ENCODE data around the gene PHF21A.

Gene PHF21A

GRCh38 chr11:45927332-45927683 is 193.9 kb downstream of the PHF21A start:
- no peaks in the 10 kb centered on the region for H3K9me3 ChIP-seq (ENCODE audit: severe bottlenecking)
- ATAC-seq (ENCODE audit: low read depth), result no peak
- H3K4me1 ChIP-seq (ENCODE audit: insufficient read depth, poor library complexity, severe bottlenecking), result peaks cover 44% of the 10 kb centered on the region
- DNase-seq (ENCODE audit: low spot score), result peak; percentile 48
- H3K4me3 ChIP-seq (ENCODE audit: severe bottlenecking), result no peak overlapping the region
- no peaks in the 10 kb centered on the region for H3K27me3 ChIP-seq (ENCODE audit: insufficient read depth, poor library complexity, severe bottlenecking)
- no peak for TF ChIP-seq CTCF (IDR thresholded peaks at IDR 0.05; ENCODE audit: poor library complexity, severe bottlenecking)
- H3K27ac ChIP-seq (ENCODE audit: poor library complexity, severe bottlenecking), result peak overlapping the region; percentile 95
- H3K36me3 ChIP-seq (ENCODE audit: low read depth), result peaks cover 33% of the 10 kb centered on the region

- peak overlapping the region; percentile 95 for H3K27ac ChIP-seq (ENCODE audit: poor library complexity, severe bottlenecking)
- DNase-seq (ENCODE audit: low spot score), result peak; percentile 46
- TF ChIP-seq CTCF (IDR thresholded peaks at IDR 0.05; ENCODE audit: poor library complexity, severe bottlenecking), result no peak
Observed at GRCh38 chr11:45926536-45927331, 194.5 kb downstream of the PHF21A start.

GRCh38 chr11:45926001-45926401 is 195.3 kb downstream of the PHF21A start:
- DNase-seq (ENCODE audit: low spot score), result peak; percentile 51
- no peak for TF ChIP-seq CTCF (IDR thresholded peaks at IDR 0.05; ENCODE audit: poor library complexity, severe bottlenecking)
- Histone ChIP-seq H3K9me3 (ENCODE audit: severe bottlenecking) (no peaks in the 10 kb centered on the region), H3K36me3 (ENCODE audit: low read depth) (peaks cover 33% of the 10 kb centered on the region), H3K27ac (ENCODE audit: poor library complexity, severe bottlenecking) (peak overlapping the region; percentile 95), H3K4me1 (ENCODE audit: insufficient read depth, poor library complexity, severe bottlenecking) (peaks cover 31% of the 10 kb centered on the region), H3K4me3 (ENCODE audit: severe bottlenecking) (no peak overlapping the region), H3K27me3 (ENCODE audit: insufficient read depth, poor library complexity, severe bottlenecking) (no peaks in the 10 kb centered on the region)
- no peak for ATAC-seq (ENCODE audit: low read depth)

More at GRCh38 chr11:45926536-45927331, 194.5 kb downstream of the PHF21A start:
- Histone ChIP-seq H3K36me3 (ENCODE audit: low read depth) (peaks cover 33% of the 10 kb centered on the region), H3K4me3 (ENCODE audit: severe bottlenecking) (no peak overlapping the region), H3K27me3 (ENCODE audit: insufficient read depth, poor library complexity, severe bottlenecking) (no peaks in the 10 kb centered on the region), H3K9me3 (ENCODE audit: severe bottlenecking) (no peaks in the 10 kb centered on the region), H3K4me1 (ENCODE audit: insufficient read depth, poor library complexity, severe bottlenecking) (peaks cover 38% of the 10 kb centered on the region)
- ATAC-seq (ENCODE audit: low read depth), result no peak

- ATAC-seq (ENCODE audit: low read depth), result no peak
- DNase-seq (ENCODE audit: low spot score), result no peak
- Histone ChIP-seq H3K9me3 (ENCODE audit: severe bottlenecking) (no peaks in the 10 kb centered on the region), H3K36me3 (ENCODE audit: low read depth) (peaks cover 33% of the 10 kb centered on the region), H3K4me3 (ENCODE audit: severe bottlenecking) (no peak overlapping the region), H3K4me1 (ENCODE audit: insufficient read depth, poor library complexity, severe bottlenecking) (peaks cover 26% of the 10 kb centered on the region), H3K27me3 (ENCODE audit: insufficient read depth, poor library complexity, severe bottlenecking) (no peaks in the 10 kb centered on the region), H3K27ac (ENCODE audit: poor library complexity, severe bottlenecking) (no peak overlapping the region)
- no peak for TF ChIP-seq CTCF (IDR thresholded peaks at IDR 0.05; ENCODE audit: poor library complexity, severe bottlenecking)
Observed at GRCh38 chr11:45925550-45925949, 195.7 kb downstream of the PHF21A start.

GRCh38 chr11:45924927-45925326 is 196.3 kb downstream of the PHF21A start:
- Histone ChIP-seq H3K9me3 (ENCODE audit: severe bottlenecking) (no peaks in the 10 kb centered on the region), H3K4me3 (ENCODE audit: severe bottlenecking) (no peak overlapping the region), H3K27me3 (ENCODE audit: insufficient read depth, poor library complexity, severe bottlenecking) (no peaks in the 10 kb centered on the region), H3K4me1 (ENCODE audit: insufficient read depth, poor library complexity, severe bottlenecking) (peaks cover 20% of the 10 kb centered on the region), H3K27ac (ENCODE audit: poor library complexity, severe bottlenecking) (peak overlapping the region; percentile 39), H3K36me3 (ENCODE audit: low read depth) (peaks cover 33% of the 10 kb centered on the region)
- no peak for ATAC-seq (ENCODE audit: low read depth)
- TF ChIP-seq CTCF (IDR thresholded peaks at IDR 0.05; ENCODE audit: poor library complexity, severe bottlenecking), result no peak
- no peak for DNase-seq (ENCODE audit: low spot score)

Measured in RWPE2 (cell line).